Fibroblast of peridontal ligament (primary cell): ENCODE results near the gene MACF1.
A peak's percentile ranks its signal among the peaks of the same experiment; 100 is the strongest.
"Not testable (repeated sequence)": the region's sequence is repeated elsewhere in the genome, so short reads cannot be mapped to it uniquely, and the experiment has no call there.

Source experiments
- DNase-seq: peaks from one replicate; pipeline ENCODE4 v3.0.0-alpha.2; 2010; ENCODE audit errors: extremely low read depth

The MACF1 gene

DNA sequence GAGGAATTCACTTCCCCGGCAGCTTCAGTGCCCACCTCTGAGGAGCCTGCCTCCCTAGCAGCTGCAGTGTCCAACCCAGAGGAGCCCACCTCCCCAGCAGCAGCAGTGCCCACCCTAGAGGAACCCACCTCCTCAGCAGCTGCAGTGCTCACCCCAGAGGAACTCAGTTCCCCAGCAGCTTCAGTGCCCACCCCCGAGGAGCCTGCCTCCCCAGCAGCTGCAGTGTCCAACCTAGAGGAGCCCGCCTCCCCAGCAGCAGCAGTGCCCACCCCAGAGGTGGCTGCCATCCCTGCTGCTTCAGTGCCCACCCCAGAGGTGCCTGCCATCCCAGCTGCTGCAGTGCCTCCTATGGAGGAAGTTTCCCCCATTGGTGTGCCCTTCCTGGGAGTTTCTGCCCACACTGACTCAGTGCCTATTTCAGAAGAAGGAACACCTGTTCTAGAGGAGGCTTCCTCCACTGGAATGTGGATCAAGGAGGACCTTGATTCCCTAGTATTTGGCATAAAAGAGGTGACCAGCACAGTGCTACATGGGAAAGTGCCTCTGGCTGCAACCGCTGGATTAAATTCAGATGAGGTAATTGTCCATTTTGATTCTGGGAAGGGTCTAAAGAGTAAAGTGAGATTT, 209.5 kb downstream of the MACF1 start:
- DNase-seq, result no peak

DNA sequence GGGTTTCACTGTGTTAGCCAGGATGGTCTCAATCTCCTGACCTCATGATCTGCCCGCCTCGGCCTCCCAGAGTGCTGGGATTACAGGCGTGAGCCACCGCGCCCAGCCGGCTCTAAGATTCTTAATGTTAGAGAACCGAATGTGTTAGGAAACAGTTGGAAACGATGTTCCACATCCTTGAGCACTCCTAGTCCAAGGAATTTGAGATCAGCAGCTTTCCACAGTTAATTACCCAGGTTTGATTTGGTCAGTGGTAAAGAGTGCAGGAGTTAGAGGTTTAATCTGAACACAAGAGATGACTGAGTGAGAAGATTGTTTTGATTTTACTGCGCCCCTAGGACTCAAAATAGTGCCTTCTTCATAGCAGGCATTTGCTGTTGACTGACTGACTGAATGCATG, 211.1 kb downstream of the MACF1 start:
- DNase-seq, result no peak

- peak; percentile 19 for DNase-seq
These were observed 212.1 kb downstream of the MACF1 start for GRCh38 chr1:39416609-39417008.

GRCh38 chr1:39418236-39418635, 213.7 kb downstream of the MACF1 start:
- peak; percentile 76 for DNase-seq

- DNase-seq, result no peak
These were observed 216.0 kb downstream of the MACF1 start for GRCh38 chr1:39420493-39420892.

GRCh38 chr1:39422614-39423013, 218.1 kb downstream of the MACF1 start:
- DNase-seq, result no peak

GRCh38 chr1:39425151-39425550, 220.7 kb downstream of the MACF1 start:
- DNase-seq, result no peak

GRCh38 chr1:39425634-39426033, 221.1 kb downstream of the MACF1 start:
- no peak for DNase-seq

- no peak for DNase-seq
These were observed 221.9 kb downstream of the MACF1 start for GRCh38 chr1:39426346-39426745.

- no peak for DNase-seq
These were observed 222.9 kb downstream of the MACF1 start for GRCh38 chr1:39427374-39427773.

- no peak for DNase-seq
These were observed 223.4 kb downstream of the MACF1 start for GRCh38 chr1:39427912-39428311.

GRCh38 chr1:39431927-39432326, 227.4 kb downstream of the MACF1 start:
- DNase-seq, result peak; percentile 21

DNA sequence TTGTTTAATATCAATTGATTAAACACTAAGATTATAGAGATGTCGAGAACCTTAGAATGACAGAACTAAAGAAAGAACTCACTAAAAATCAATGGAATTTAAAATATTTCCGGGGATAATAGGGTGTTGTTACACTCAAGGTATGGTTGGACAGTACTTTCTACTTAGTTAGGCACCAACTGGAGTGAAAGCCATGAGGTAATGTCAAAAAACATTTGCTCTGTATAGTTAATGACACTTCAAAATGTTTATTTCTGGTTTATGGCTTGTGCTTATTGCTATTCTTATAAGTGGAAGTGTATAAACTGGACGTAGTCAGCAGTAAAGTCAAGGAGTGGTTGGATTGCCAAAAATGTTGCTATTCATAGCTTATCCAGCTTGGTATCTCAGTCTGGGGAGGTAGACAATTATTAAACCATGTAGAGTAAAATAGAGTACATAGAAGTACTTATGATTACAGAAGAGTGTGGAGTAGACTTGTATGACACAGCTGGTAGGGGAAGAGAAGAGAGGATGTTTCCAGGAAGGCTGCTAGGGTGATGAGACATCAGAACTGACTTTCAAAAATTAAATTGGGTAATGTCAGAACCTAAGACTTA, 230.4 kb downstream of the MACF1 start:
- no peak for DNase-seq

- no peak for DNase-seq
These were observed 231.1 kb downstream of the MACF1 start for GRCh38 chr1:39435597-39435996.

DNA sequence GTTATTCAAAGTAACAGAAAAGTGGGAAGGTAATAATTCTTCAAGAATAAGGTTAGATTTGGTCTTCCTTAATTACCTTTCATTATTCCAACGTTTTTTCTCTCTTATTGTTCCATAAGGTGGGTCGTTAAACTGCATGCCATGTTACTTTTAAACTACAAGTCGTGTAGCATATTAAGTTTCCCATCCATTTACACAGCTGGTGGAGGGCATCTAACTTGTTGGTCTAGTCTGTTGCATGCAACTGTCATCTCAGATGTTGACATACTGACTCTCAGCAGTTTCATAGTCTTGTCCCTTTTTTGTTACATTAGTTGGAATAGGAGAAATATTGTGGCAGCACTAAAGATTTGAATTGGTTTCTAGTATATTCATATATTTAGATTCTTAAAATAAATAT, 232.3 kb downstream of the MACF1 start:
- no peak for DNase-seq

- no peak for DNase-seq
These were observed 233.5 kb downstream of the MACF1 start for GRCh38 chr1:39438042-39438441.

DNA sequence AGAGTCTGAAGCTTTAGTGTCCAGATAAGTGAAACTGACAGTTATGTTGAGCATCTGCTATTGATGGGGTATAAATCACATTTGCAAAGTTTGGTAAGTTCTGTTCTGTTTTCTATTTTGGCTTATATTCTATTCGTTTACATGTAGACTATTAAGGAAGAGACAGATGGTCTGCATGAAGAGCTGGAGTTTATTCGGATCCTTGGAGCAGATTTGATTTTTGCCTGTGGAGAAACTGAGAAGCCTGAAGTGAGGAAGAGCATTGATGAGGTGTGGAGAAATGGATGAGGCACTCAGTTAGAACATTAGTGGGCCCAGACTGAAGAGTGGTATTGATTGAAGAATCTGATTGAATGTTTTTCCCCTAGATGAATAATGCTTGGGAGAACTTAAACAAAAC, 236.4 kb downstream of the MACF1 start:
- no peak for DNase-seq

GRCh38 chr1:39441797-39442196, 237.3 kb downstream of the MACF1 start:
- no peak for DNase-seq

GRCh38 chr1:39445573-39445972, 241.1 kb downstream of the MACF1 start:
- no peak for DNase-seq

DNA sequence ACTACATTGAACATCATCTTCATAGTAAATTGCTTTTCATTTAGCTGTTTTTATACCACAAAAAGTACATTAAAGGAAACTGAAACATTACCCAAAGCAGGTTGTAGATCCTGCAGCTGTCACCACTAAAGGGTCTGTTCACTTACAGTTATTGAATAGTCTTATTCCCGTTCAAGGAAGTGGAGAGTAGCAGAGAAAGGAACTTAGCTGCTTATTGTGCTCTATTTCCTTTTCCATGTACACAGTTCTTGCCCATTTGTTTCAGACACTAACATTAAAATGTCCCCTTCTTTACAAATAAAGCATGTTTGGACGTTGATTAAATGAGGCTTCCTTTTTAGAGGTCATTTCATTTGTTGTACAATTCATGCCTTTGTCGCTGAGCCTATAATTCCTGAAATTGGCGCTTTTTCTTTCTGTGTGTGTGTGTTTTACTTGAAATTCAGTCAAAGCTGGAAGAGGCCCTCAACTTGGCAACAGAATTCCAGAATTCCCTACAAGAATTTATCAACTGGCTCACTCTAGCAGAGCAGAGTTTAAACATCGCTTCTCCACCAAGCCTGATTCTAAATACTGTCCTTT, 242.6 kb downstream of the MACF1 start:
- DNase-seq, result no peak

DNA sequence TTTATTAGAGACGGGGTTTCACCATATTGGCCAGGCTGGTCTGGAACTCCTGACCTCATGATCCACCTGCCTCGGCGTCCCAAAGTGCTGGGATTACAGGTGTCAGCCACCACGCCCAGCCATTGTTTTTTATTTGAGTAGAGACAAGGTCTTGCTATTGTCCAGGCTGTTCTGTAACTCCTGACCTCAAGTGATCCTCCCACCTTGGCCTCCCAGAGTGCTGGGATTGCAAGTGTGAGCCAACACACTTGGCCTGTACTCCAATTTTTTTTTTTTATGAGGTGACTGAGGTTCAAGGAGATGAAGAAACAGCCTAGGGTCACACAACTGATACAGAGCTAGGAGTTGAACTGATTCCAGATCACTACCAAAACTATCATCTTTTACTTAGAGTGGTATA, 245.5 kb downstream of the MACF1 start:
- DNase-seq, result not testable (repeated sequence)

GRCh38 chr1:39450956-39451606, 246.6 kb downstream of the MACF1 start:
- peak; percentile 82 for DNase-seq

GRCh38 chr1:39452081-39452480, 247.6 kb downstream of the MACF1 start:
- no peak for DNase-seq
